HepG2 (cell line): Measurements from ENCODE around the gene GRIP1. TPM values are rescaled to one million over a fixed set of nuclear protein-coding genes. Genes with fewer than 3 reads are reported as not detected.

Experiments
- ATAC-seq: fragments of 200-7000 bp; cut with Tn5 transposase; 3 replicates; pipeline ENCODE4 v1.9.1; 2020; ENCODE audit warnings: mild to moderate bottlenecking, moderate library complexity
- BruUV-seq: library from RNA; stranded (reverse); fragments of 400-500 nt; replicated peaks from 2 replicates; lab custom pipeline; 2021; lab: Mats Ljungman, UMichigan
- CTCF ChIA-PET: fragments of 300-600 bp; formaldehyde crosslinking; extraction: SDS; loops from one replicate; lab custom pipeline; 2021; ENCODE audit warnings: low total read pairs, inconsistent platforms, low intra/inter-chr PET ratio; lab: Yijun Ruan, JAX
- POLR2A ChIA-PET: fragments of 350-600 bp; sonication (Branson Sonifier 250); formaldehyde crosslinking; loops from one replicate; lab custom pipeline; 2020; ENCODE audit warnings: antibody characterized with exemption, inconsistent platforms; lab: Yijun Ruan, JAX
- DNase-seq: peaks from one replicate; pipeline ENCODE4 v3.0.0-alpha.2; 2015; ENCODE audit warnings: low spot score
- FAIRE-seq: peaks from 3 replicates; lab custom pipeline; 2011; peaks lifted over from hg19 to GRCh38; lab: Jason Lieb, UNC
- H2AFZ ChIP-seq: one replicate; pipeline ENCODE4 v1.6.1; 2011; ENCODE audit warnings: low read length, inconsistent platforms
- H3K27ac ChIP-seq: fragments of 300-600 bp; 3 replicates; pipeline ENCODE4 v1.8.0; 2011; ENCODE audit warnings: mixed run types, mild to moderate bottlenecking, mixed read lengths, low read length, inconsistent platforms; ENCODE audit not compliant: insufficient read depth; ENCODE audit errors: extremely low read length
- H3K27me3 ChIP-seq, 2 experiments: fragments of 200-600 bp in 1 of 2; 2 replicates in 1 of 2; 3 replicates in 1 of 2; pipeline versions ENCODE4 v1.6.0 to v1.8.0; 2011; ENCODE audit warnings: low read length in 2 of 2, mild to moderate bottlenecking in 2 of 2, moderate library complexity in 2 of 2, inconsistent platforms in 1 of 2; ENCODE audit not compliant: insufficient read depth in 2 of 2, control insufficient read depth in 1 of 2
- H3K36me3 ChIP-seq, 2 experiments: fragments of 200-600 bp in 1 of 2; replicated peaks in 1 of 2; 2 replicates in 1 of 2; 3 replicates in 1 of 2; pipeline versions ENCODE4 v1.5.1 to v1.8.0; 2011; ENCODE audit warnings: low read length in 2 of 2, inconsistent platforms in 1 of 2; ENCODE audit not compliant: insufficient read depth in 2 of 2, control insufficient read depth in 1 of 2
- H3K4me1 ChIP-seq: 2 replicates; pipeline ENCODE4 v1.5.1; 2012; ENCODE audit warnings: low read length, inconsistent platforms; ENCODE audit not compliant: insufficient read depth
- H3K4me2 ChIP-seq: 2 replicates; pipeline ENCODE4 v1.6.0; 2011; ENCODE audit warnings: low read depth, low read length, inconsistent platforms
- H3K4me3 ChIP-seq, 3 experiments: fragments of 200-600 bp in 1 of 3; sonication (generic), shearing (Covaris generic) in 1 of 3; replicated peaks in 1 of 3; 2 replicates each; pipeline ENCODE4 v1.5.1; 2011 to 2016; ENCODE audit warnings: low read length in 3 of 3, inconsistent platforms in 2 of 3, low read depth in 2 of 3, mild to moderate bottlenecking in 2 of 3, control low read depth in 1 of 3, mixed read lengths in 1 of 3; ENCODE audit not compliant: insufficient read depth in 1 of 3
- H3K79me2 ChIP-seq: one replicate; pipeline ENCODE4 v1.6.1; 2011; ENCODE audit warnings: low read length, inconsistent platforms; ENCODE audit not compliant: insufficient read depth
- H3K9ac ChIP-seq: 2 replicates; pipeline ENCODE4 v1.6.0; 2011; ENCODE audit warnings: mild to moderate bottlenecking, low read depth, low read length, inconsistent platforms; ENCODE audit not compliant: insufficient read depth
- H3K9me3 ChIP-seq: 2 replicates; pipeline ENCODE4 v1.5.1; 2012; ENCODE audit warnings: mild to moderate bottlenecking, low read length
- H4K20me1 ChIP-seq: 2 replicates; pipeline ENCODE4 v1.6.0; 2011; ENCODE audit warnings: inconsistent platforms, mild to moderate bottlenecking, low read length, moderate library complexity; ENCODE audit not compliant: insufficient read depth
- CSRNP1 ChIP-seq: sonication (generic); formaldehyde crosslinking; IDR thresholded peaks from 2 replicates; pipeline ENCODE4 v1.8.1; 2023; ENCODE audit warnings: mild to moderate bottlenecking, missing genetic modification reagents
- EP300 ChIP-seq, 3 experiments: sonication (generic) in 1 of 3; formaldehyde crosslinking in 1 of 3; IDR thresholded peaks; 2 replicates each; pipeline versions ENCODE4 v1.5.1 to v1.6.1; 2011 to 2020; ENCODE audit warnings: low read depth in 2 of 3, low read length in 2 of 3, borderline replicate concordance in 1 of 3, improper control_type of control experiment in 1 of 3, mild to moderate bottlenecking in 1 of 3, missing genetic modification reagents in 1 of 3, moderate library complexity in 1 of 3
- GTF3A ChIP-seq: sonication (generic); formaldehyde crosslinking; conservative IDR thresholded peaks from 2 replicates; pipeline ENCODE4 v1.4.0; 2020; ENCODE audit warnings: mild to moderate bottlenecking, missing genetic modification reagents
- PRDM15 ChIP-seq: sonication (generic); formaldehyde crosslinking; IDR thresholded peaks from 2 replicates; pipeline ENCODE4 v1.4.0; 2020; ENCODE audit warnings: missing genetic modification reagents
- THAP11 ChIP-seq: IDR thresholded peaks from 2 replicates; pipeline ENCODE4 v1.6.1; 2016; ENCODE audit warnings: missing biosample characterization, missing genetic modification reagents
- THAP8 ChIP-seq: sonication (generic); formaldehyde crosslinking; IDR thresholded peaks from 2 replicates; pipeline ENCODE4 v1.5.1; 2020; ENCODE audit warnings: missing genetic modification reagents, mild to moderate bottlenecking, borderline replicate concordance
- ZFP90 ChIP-seq: sonication (generic); formaldehyde crosslinking; IDR thresholded peaks from 2 replicates; pipeline ENCODE4 v1.8.0; 2022; ENCODE audit warnings: missing genetic modification reagents, mild to moderate bottlenecking, inconsistent platforms, borderline replicate concordance
- ZZZ3 ChIP-seq: sonication (generic); formaldehyde crosslinking; IDR thresholded peaks from 2 replicates; pipeline ENCODE4 v1.4.0; 2020; ENCODE audit warnings: missing genetic modification reagents, mild to moderate bottlenecking, borderline replicate concordance
- in situ Hi-C: cut with HindIII; loops from 2 replicates; pipeline ENCODE4 v1.10.0; 2017; ENCODE audit warnings: low pct_unique_long_range_greater_than_20kb; ENCODE audit not compliant: extremely low pct_ligation_motif_present
- intact Hi-C: fragments of 100-400 bp; cut with micrococcal nuclease; formaldehyde crosslinking; loops from one replicate; pipeline ENCODE4 v1.10.0; 2022; ENCODE audit not compliant: unreplicated experiment
- polyA plus RNA-seq, 8 experiments: library from polyadenylated mRNA; depleted of rRNA in 3 of 8; stranded (reverse) in 7 of 8; unstranded in 1 of 8; fragments of >200 nt; fragmentation: Illumina TruSeq in 4 of 8; extraction: Trizol in 4 of 8; gene quantifications; 2 replicates each; pipeline versions ENCODE4 v1.2.1 to v1.2.3, GENCODE V29; 2011 to 2016; ENCODE audit warnings: low read depth in 4 of 8, missing spikeins in 1 of 8, mixed read lengths in 1 of 8; ENCODE audit not compliant: insufficient read depth in 1 of 8
- total RNA-seq, 5 experiments: library from RNA; depleted of rRNA; stranded (reverse); fragments of >200 nt; fragmentation: Illumina TruSeq; extraction: Trizol; gene quantifications; 2 replicates each; pipeline ENCODE4 v1.2.3, GENCODE V29; 2016; ENCODE audit warnings: low read depth in 1 of 5

Gene GRIP1
- total and polyA plus RNA-seq, 2 of the 13 experiments (the other 11 are each of a cell fraction or from before 2014, with no cell fraction given) = not detected

- Histone ChIP-seq H3K36me3 (peaks cover 0 to 6% of the 10 kb centered on the region in 2 experiments; a peak in 2 of 5 replicates), H3K27me3 (no peaks in the 10 kb centered on the region), H3K4me1 (no peaks in the 10 kb centered on the region), H2AFZ (no peak overlapping the region), H3K9me3 (no peaks in the 10 kb centered on the region), H3K79me2 (no peaks in the 10 kb centered on the region), H4K20me1 (no peaks in the 10 kb centered on the region), H3K4me2 (no peak overlapping the region), H3K9ac (no peak overlapping the region)
- ChIA-PET POLR2A (no interaction called here), CTCF (no interaction called here)
- DNase-seq (no peak), FAIRE-seq (no peak), ATAC-seq (no peak)
- in situ Hi-C loops = no loop called here
- BruUV-seq = no TSS peak
- intact Hi-C loops = no loop called here
- TF ChIP-seq GTF3A (CRISPR knock-in tag) (no peak), EP300 (IDR thresholded peaks at IDR 0.05; ENCODE audit: low read depth in 2 of 2, low read length in 2 of 2) (no peak), EP300 (CRISPR knock-in tag; IDR thresholded peaks at IDR 0.05; ENCODE audit: borderline replicate concordance) (no peak), ZFP90 (CRISPR knock-in tag) (no peak), ZZZ3 (CRISPR knock-in tag) (no peak), THAP8 (no peak), THAP11 (CRISPR knock-in tag) (no peak), CSRNP1 (CRISPR knock-in tag) (no peak), PRDM15 (CRISPR knock-in tag) (no peak)
- TF ChIP-seq, all 625 proteins: peak for 0
- no peak overlapping the region for H3K4me3 ChIP-seq
- no peak overlapping the region for H3K27ac ChIP-seq
These were observed 364.6 kb downstream of the GRIP1 start for GRCh38 chr12:66314278-66314677.
